GM12873 (cell line): ENCODE results near the gene DDX46.

Experiments
- TF ChIP-seq, protein P1 (sequence below): IDR thresholded peaks from 2 replicates; pipeline ENCODE4 v1.5.1; 2012; ENCODE audit warnings: low read depth, mild to moderate bottlenecking, moderate library complexity, low read length, control low read depth; ENCODE audit not compliant: insufficient read depth; ENCODE audit errors: missing control alignments

Gene DDX46

DNA sequence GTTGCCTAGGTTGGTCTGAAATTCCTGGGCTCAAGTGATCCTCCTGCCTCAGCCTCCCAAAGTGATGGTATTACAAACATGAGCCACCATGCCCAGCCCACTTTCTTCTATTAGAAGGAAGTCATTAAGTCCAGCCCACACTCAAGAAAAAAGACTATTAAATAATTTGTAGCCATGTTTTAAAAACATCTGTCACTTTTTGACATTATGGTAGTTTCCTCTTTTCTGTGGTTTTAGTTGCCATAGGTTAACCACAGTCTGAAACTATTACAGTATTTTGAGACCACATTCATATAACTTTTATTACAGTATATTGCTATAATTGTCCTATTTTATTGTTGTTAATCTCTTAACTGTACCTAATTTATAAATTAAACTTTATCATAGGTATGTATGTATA is 55.2 kb downstream of the DDX46 start:
- TF ChIP-seq, protein P1, sequence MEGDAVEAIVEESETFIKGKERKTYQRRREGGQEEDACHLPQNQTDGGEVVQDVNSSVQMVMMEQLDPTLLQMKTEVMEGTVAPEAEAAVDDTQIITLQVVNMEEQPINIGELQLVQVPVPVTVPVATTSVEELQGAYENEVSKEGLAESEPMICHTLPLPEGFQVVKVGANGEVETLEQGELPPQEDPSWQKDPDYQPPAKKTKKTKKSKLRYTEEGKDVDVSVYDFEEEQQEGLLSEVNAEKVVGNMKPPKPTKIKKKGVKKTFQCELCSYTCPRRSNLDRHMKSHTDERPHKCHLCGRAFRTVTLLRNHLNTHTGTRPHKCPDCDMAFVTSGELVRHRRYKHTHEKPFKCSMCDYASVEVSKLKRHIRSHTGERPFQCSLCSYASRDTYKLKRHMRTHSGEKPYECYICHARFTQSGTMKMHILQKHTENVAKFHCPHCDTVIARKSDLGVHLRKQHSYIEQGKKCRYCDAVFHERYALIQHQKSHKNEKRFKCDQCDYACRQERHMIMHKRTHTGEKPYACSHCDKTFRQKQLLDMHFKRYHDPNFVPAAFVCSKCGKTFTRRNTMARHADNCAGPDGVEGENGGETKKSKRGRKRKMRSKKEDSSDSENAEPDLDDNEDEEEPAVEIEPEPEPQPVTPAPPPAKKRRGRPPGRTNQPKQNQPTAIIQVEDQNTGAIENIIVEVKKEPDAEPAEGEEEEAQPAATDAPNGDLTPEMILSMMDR: no peak

DNA sequence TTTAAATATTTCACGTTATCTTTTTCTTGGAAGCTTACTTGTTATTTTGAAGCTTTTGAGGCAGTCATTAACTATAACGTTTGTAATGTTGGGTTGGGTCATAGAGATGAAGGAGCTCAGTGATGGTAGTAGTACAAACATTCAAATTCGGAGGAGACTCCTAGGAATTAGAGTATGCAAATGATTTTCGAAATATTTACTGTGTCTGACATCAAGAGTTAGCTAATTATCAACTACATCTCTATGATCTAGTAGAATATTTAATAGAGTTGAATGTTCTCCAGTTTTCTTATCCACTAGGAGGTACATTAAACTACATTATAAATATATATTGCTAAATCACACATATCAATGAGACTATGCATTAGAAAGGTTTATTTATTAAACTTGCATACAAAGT is 58.4 kb downstream of the DDX46 start:
- TF ChIP-seq, protein P1: no peak

GRCh38 chr5:134818776-134819175 is 60.2 kb downstream of the DDX46 start:
- TF ChIP-seq, protein P1: no peak

DNA sequence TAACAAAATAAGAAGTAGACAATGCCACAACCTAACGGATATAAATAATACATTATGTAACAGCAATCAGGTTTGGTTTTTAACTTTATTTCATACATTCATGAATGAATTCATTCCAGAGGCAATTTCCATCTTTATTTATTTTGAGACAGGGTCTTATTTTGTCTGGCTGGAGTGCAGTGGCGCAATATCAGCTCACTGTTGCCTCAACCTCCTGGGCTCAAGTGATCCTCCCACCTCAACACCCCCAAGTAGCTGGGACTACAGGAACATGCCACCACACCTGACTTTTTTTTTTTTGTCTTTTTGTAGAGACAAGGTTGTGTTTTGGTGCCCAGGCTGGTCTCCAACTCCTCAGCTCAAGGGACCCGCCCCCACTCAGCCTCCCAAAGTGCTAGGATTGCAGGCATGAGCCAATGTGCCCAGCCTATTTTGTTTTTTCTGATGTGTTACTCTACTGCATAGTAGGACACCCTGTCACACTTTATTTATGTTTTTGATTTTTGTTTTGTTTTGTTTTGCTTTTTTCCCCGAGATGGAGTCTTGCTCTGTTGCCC is 60.9 kb downstream of the DDX46 start:
- TF ChIP-seq, protein P1: no peak

DNA sequence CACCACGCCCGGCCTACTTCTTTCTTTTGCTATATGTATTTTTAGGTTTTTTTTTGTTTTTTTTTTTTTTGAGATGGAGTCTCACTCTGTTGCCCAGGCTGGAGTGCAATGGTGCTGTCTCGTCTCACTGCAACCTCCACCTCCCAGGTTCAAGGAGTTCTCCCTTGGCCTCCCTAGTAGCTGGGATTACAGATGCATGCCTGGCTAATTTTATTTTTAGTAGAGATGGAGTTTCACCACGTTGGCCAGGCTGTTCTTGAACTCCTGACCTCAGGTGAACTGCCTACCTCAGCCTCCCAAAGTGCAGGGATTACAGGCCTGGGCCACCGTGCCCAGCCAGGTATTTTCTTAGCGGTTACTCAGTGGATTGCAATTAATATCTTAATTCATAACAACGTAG is 63.3 kb downstream of the DDX46 start:
- TF ChIP-seq, protein P1: no peak

DNA sequence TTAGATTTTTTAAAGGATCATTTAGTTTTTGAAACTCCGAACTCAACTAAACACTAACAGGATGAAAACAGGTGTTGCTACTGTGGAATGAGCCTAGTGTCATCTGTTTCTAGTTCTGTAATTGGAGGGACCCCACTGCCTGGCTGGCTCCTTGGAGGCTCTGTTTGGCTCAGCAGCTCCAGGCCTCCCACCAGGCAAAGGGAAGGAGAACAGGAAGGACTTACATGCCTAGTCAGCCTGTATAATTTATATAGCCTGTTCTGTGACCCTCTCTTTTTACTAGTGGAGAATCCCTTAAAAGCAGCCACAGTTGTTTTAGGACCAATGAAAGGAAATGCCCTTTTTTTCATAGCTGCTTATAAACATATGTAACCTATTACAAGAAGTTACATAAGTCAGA is 66.1 kb downstream of the DDX46 start:
- TF ChIP-seq, protein P1: no peak

DNA sequence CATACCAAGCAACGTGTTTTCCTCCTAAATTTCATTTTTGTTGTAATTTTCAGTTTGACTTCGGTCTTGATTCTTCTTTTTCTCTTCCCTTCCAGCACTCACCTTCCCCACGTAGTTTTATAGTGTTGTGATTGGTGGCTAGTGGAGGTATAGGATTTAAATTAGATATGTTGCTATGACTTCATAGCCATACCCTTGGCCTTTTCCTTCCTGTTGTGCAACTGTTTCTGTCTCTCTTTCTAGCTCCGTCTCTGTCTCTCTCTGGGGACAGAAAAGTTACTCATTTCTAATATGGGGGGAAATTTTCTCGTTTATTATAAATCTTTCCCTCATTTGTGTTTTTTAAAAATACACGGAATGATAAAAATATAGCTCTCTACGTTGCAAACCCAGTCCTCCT is 66.6 kb downstream of the DDX46 start:
- TF ChIP-seq, protein P1: no peak
